GM19468 (cell line): ENCODE measurements around the gene MORN4.
"Not testable (repeated sequence)": the region's sequence is repeated elsewhere in the genome, so short reads cannot be mapped to it uniquely, and the experiment has no call there.

Experiments used
- ATAC-seq: cut with Tn5 transposase; IDR thresholded peaks from one replicate; pipeline ENCODE4 v1.9.1; 2021; ENCODE audit warnings: mild to moderate bottlenecking, moderate library complexity, moderate number of reproducible peaks; ENCODE audit not compliant: unreplicated experiment; ENCODE audit errors: extremely low read depth

The MORN4 gene

DNA sequence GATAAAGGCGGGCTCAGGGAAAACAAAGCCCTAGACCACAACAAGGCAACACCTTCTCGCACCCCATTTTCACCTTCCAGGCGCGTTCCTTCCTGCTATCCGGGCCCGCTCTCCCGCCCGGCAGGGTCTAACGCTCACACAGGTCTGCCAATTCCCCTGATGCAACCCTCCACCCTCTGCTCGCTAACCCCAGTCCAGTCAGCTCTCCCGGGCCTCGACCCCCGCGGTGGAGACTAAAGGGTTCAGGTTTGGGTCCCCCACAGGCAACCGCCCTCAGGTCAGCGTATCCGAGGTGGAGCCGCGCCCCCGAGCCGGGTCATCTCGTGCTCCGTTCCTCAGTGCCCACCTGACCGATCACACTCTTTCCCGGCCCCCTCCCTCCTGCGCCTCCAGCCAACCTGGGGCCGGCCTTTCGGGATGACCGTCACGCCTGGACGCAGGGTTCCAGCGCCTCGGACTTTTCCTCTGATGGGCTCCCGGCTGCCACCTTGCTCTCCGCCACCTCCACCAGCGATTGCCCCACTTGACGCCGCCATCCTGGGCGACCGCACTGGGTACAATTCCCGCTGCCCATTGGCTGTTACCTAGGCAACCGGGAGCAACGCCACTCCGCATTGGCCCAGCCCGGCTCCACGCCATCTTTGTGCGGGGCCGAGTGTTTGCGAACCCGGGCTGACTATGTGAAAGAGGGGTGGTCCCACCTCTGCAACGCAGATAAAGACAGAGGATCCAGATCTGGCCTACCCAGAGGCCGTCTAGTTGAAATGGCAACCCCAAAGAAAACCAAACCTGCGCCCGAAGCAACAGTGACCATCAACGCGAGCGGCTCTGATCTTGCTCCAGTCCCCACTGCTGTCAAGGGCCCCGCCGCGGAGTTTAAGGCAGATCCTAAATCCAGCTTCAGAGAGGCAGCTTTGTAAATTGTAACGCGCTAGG is at the start of gene MORN4:
MORN4 (minus strand) TSS at position 552 of the 936 bp plus-strand sequence. CDS start 13,847 bp downstream, outside the sequence.
- peak; percentile 91 for ATAC-seq

GRCh38 chr10:97682042-97682441 is 48.7 kb upstream of the MORN4 start:
- no peak for ATAC-seq

DNA sequence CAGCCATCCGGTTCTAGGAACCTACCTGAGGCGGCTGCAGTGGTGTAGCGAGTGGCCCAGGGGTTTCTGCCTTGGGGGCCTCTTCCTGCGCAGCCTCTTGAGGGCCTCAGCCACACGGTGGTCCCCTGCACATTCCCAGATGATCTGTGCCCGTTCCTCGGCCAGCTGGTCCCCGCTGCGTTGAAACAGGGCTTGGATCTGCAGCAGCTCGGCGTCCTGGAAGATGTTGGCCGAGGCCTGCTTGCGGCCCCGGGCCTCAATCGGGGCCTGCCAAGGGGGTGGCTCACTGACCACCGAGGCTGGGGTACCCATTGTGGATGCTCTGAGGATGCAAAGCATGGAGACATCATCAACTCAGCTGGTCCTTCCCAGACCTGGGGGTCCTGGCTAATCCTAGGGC is 46.3 kb upstream of the MORN4 start:
- no peak for ATAC-seq

DNA sequence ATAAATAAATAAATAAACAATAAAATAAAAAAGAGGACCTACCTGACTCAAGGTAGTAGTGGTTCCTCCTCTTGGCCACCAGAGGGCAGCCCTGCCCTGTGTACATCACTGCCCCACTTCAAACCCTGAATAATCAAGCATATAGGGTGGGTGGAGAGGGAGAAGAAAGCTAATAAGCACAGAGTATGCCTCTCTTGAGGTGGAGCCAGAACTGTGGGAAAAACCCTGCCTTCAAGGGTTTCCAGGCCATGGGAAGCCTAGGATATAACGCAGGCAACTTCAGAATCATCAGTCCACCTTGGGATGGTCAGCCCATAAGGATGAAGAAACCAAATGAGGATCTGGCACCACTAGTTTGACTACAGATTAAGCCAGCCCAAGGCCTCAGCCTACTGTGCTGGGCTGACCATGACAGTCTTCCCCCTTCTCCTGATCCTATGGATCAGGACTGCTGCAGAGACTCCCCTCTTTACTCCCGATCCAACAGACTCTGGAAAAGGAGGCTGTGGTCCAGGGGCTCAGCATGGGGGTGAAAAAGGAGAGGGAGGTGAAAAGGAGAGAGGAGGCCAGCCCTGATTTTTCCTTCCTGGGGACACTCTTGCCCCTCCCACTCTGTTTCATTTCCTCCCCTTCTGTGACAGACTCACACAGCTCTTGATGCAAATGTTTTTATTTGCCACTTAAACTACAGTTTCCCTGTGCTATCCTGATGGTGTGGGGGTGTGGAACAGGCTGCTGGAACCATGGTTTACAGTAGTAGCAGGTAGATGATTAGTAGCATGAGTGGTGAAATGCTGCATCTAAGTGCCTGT is 43.7 kb upstream of the MORN4 start:
- ATAC-seq, result peak; percentile 51

DNA sequence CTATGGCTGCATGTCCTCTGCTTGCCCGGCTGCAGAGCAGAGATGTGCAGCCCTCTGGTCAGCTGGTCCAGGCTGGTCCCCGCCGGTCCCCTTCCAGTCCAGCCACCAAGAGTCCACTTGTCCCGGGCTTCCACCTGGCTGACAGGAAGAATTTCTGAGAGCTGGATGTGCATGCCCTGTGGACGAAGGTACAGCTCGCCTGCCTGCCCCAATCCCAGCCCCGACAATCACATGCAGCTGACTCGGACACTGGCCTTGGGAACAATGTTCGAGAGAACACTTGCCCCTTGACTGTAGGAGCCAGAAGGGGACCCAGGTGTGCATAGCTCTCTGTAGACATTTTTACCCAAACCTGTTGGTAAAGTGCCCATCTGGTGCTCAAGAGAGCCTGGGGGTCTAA is 41.9 kb upstream of the MORN4 start:
- no peak for ATAC-seq

GRCh38 chr10:97673736-97674525 is 40.6 kb upstream of the MORN4 start:
- ATAC-seq, result no peak

DNA sequence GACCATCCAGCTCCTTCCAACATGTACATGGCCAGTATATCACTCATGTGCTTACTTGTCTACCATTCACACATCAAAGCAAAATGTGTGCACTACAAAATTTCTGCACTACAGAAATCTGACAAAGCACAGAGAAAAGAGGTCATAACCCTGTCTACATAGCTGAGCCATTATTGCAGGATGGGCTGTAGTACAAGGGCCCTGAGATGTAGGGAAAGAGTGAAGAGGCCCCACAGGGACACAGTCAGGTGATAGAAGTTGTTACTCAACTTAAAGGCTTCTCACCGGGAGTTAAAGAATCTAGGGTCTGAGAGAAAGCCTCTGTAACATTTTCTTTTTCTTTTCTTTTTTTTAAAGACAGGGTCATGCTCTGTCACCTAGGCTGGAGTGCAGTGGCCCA is 36.3 kb upstream of the MORN4 start:
- no peak for ATAC-seq

- no peak for ATAC-seq
These were observed 34.2 kb upstream of the MORN4 start for GRCh38 chr10:97667463-97667862.

DNA sequence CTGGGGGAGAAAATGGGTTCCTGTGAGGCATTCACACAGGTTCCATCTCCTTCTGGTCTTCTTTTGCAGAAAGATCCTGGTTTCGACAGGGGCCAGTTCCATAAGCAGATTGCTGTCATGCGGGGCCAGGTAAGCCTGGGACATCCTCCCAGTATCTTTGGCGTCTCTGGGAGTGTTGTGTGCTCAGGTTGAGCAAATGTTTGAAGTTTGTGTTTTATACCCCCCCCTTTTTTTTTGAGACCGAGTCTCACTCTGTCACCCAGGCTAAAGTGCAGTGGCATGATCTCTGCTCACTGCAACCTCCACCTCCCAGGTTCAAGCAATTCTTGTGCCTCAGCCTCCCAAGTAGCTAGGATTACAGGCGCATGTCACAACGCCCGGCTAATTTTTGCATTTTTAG is 33.7 kb upstream of the MORN4 start:
- ATAC-seq, result no peak

DNA sequence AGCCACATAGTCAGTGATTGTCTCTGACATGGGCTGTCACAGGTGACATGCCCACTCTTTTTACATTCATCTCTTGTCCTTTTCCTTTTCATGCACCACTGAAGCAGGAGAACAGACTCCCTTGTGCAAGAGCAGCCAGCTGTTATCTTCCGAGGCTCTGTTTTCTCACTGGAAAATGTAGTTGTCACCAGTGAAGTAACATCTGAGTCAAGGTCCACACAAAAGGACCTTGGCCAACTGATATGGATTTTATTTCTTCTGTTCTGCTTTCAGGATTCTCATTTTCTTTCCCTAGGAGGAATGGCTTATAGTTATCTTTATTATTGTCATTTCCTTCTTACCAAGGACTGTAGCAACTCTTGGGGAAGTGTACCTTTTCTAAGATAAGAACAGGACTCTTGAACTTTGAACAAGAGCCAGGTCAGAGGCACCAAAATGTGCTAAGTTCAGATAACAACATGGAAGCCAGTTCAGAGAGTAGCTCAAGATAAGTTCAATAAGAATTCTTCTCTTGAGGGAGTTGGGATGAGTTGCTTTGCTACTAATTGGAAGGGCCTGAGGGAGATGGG is 31.1 kb upstream of the MORN4 start:
- ATAC-seq, result no peak

- no peak for ATAC-seq
These were observed 26.3 kb upstream of the MORN4 start for GRCh38 chr10:97659589-97659988.

GRCh38 chr10:97656777-97657176 is 23.5 kb upstream of the MORN4 start:
- no peak for ATAC-seq

GRCh38 chr10:97651773-97652172 is 18.5 kb upstream of the MORN4 start:
- no peak for ATAC-seq

DNA sequence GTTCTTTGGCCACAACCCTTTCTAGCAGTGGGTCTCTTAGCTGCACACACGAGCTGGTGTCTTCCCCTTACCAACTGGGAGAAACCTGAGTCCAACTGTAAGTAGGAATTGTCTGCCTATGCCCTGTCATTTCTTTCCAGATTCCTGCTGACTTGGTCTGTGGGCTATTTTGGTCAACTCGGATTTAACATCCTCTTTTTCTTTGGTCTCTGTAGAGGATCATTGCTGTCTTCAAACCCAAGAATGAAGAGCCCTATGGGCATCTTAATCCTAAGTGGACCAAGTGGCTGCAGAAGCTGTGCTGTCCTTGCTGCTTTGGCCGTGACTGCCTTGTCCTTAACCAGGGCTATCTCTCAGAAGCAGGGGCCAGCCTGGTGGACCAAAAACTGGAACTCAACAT is 17.4 kb upstream of the MORN4 start:
- no peak for ATAC-seq

DNA sequence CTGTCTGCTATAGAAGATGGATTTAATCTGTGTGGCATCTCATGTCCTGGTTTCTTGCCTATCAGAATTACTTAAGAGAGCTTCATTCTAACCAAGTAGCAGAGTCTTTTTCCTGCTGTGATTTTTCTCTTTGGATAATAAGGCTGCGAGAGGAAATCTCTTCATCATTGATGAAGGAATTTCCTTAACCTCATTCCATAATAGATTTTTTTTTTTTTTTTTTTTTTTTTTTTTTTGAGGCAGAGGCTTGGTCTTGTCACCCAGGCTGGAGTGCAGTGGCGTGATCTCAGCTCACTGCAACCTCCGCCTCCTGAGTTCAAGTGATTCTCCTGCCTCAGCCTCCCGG is 16.1 kb upstream of the MORN4 start:
- ATAC-seq, result not testable (repeated sequence)

GRCh38 chr10:97648562-97649404 is 15.5 kb upstream of the MORN4 start:
- peak; percentile 35 for ATAC-seq

DNA sequence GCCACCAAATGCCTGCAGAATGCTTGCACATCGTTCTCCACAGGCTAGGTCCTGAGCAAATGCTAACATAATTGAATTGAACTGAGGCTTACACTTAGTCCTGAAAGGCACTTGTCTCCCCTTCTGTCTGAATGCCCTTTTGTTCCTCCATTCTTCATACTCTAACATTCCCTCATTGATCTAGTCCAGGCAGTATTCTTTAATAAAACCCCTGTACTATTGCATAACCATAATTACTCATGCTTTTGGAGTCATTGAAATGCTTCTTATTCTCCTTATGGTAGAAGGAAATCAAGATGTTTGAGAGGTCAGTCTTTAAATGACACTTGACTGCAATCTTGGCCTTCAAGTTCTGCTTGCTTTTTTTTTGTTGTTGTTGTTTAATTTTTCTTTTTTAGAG is 14.3 kb upstream of the MORN4 start:
- no peak for ATAC-seq

DNA sequence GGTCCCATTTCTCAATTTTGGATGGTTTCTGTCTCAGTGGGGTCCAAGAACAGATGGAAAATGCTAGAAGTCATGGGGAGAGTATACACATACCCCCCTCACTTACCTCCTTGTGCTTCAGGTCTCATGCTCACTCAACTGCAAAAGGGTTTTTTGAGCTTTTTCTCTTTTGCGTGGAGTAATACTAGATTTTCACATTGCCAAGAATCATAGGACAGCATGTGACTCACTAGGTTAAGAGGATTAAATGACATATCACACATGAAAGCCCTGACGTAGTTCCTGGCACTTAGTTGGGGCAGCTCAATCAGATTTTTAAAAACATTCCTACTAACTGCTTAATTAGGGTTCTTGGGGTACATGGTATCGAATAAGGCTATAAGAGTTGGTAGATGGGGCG is 11.6 kb upstream of the MORN4 start:
- ATAC-seq, result no peak

- ATAC-seq, result no peak
These were observed 10.2 kb upstream of the MORN4 start for GRCh38 chr10:97643441-97643985.
